GM12892 (cell line): Measurements from ENCODE around the gene SLCO3A1.

Source experiments
- POLR2A ChIP-seq: IDR thresholded peaks from 2 replicates; pipeline ENCODE4 v1.6.1; 2011; ENCODE audit warnings: low read depth, low read length, control low read depth
- POLR2AphosphoS5 ChIP-seq: IDR thresholded peaks from 2 replicates; pipeline ENCODE4 v1.6.1; 2011; ENCODE audit warnings: low read depth, low read length, control low read depth
- TAF1 ChIP-seq: IDR thresholded peaks from 2 replicates; pipeline ENCODE4 v1.6.1; 2011; ENCODE audit warnings: low read depth, mild to moderate bottlenecking, control low read depth, low read length, borderline replicate concordance

DNA sequence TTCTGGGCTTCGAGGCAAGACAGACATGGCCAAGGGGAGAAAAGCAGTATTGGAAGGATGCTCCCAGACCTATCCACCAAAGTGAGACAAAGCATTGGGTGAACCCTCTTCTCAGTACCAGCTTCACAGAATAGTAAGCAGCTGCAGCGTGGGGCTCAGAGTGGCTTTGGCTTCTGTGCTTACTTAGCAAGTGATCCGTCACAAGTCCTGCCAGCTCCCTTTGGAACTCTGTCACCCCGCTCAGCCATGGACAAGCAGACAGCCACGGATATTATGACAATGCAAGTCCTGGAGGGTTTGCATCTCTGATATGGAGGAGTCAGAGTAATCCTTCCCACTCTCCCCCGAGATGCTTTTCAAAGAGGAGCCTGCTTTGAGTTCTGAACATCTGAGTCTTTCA, 90.8 kb downstream of the SLCO3A1 start:
- no peak for TF ChIP-seq POLR2A
- TF ChIP-seq POLR2AphosphoS5 = no peak
- no peak for TF ChIP-seq TAF1
